Stimulated activated CD8-positive, alpha-beta memory T cell treated with anti-CD3 and anti-CD28 coated beads, Interleukin-4, amount 100 ng/mL, for 4 hours (primary cell): ENCODE measurements around the gene GOLM1.
"Not testable (repeated sequence)": the region's sequence is repeated elsewhere in the genome, so short reads cannot be mapped to it uniquely, and the experiment has no call there.

Source experiments
- DNase-seq, 2 donors: peaks; one replicate each; pipeline ENCODE4 v3.0.0-alpha.2; 2020; ENCODE audit warnings: low read depth in 2 of 2, low spot score in 1 of 2

Gene GOLM1

GRCh38 chr9:86082870-86083269 lies 16.5 kb downstream of the GOLM1 start:
- no peak for DNase-seq

- no peak for DNase-seq
Measured at GRCh38 chr9:86079865-86080469, 19.4 kb downstream of the GOLM1 start.

GRCh38 chr9:86079421-86079831 lies 19.9 kb downstream of the GOLM1 start:
- no peak for DNase-seq

- DNase-seq, result no peak
Measured at GRCh38 chr9:86078731-86079130, 20.6 kb downstream of the GOLM1 start.

- no peak for DNase-seq
Measured at GRCh38 chr9:86077276-86077675, 22.1 kb downstream of the GOLM1 start.

- peak in 1 of 2 donors; percentile 11 for DNase-seq
Measured at GRCh38 chr9:86075132-86076109, 23.9 kb downstream of the GOLM1 start.

- no peak for DNase-seq
Measured at GRCh38 chr9:86073839-86074238, 25.5 kb downstream of the GOLM1 start.

GRCh38 chr9:86072394-86072877 lies 26.9 kb downstream of the GOLM1 start:
- DNase-seq, result no peak

GRCh38 chr9:86069206-86069869 lies 30.0 kb downstream of the GOLM1 start:
- DNase-seq, result no peak

- no peak for DNase-seq
Measured at GRCh38 chr9:86064220-86064619, 35.1 kb downstream of the GOLM1 start.

GRCh38 chr9:86062845-86063693 lies 36.3 kb downstream of the GOLM1 start:
- DNase-seq, result no peak

GRCh38 chr9:86061972-86062739 lies 37.2 kb downstream of the GOLM1 start:
- DNase-seq, result no peak

GRCh38 chr9:86057491-86057890 lies 41.9 kb downstream of the GOLM1 start:
- DNase-seq, result no peak

GRCh38 chr9:86054695-86055094 lies 44.7 kb downstream of the GOLM1 start:
- no peak for DNase-seq

GRCh38 chr9:86052556-86053468 lies 46.5 kb downstream of the GOLM1 start:
- DNase-seq, result no peak

- DNase-seq, result not testable (repeated sequence)
Measured at GRCh38 chr9:86048018-86048742, 51.2 kb downstream of the GOLM1 start.

GRCh38 chr9:86047361-86047760 lies 52.0 kb downstream of the GOLM1 start:
- no peak for DNase-seq

GRCh38 chr9:86046930-86047341 lies 52.4 kb downstream of the GOLM1 start:
- DNase-seq, result no peak
